GM13976 (cell line): ENCODE data around the gene ERFL.

ENCODE experiments used
- DNase-seq: peaks from one replicate; pipeline ENCODE4 v3.0.0; 2012; ENCODE audit warnings: low spot score
- in situ Hi-C: fragments of 300-500 bp; cut with MboI; formaldehyde crosslinking; loops from one replicate; pipeline ENCODE4 v1.12.0; 2022; ENCODE audit warnings: low sequenced_read_pairs, mixed read lengths, inconsistent platforms; ENCODE audit not compliant: unreplicated experiment
- TF ChIP-seq, protein P1 (sequence below): IDR thresholded peaks from 2 replicates; pipeline ENCODE4 v1.5.1; 2012; ENCODE audit warnings: borderline replicate concordance, mild to moderate bottlenecking; ENCODE audit not compliant: insufficient read depth; ENCODE audit errors: extremely low read depth, missing control alignments, control extremely low read depth

ERFL gene

DNA sequence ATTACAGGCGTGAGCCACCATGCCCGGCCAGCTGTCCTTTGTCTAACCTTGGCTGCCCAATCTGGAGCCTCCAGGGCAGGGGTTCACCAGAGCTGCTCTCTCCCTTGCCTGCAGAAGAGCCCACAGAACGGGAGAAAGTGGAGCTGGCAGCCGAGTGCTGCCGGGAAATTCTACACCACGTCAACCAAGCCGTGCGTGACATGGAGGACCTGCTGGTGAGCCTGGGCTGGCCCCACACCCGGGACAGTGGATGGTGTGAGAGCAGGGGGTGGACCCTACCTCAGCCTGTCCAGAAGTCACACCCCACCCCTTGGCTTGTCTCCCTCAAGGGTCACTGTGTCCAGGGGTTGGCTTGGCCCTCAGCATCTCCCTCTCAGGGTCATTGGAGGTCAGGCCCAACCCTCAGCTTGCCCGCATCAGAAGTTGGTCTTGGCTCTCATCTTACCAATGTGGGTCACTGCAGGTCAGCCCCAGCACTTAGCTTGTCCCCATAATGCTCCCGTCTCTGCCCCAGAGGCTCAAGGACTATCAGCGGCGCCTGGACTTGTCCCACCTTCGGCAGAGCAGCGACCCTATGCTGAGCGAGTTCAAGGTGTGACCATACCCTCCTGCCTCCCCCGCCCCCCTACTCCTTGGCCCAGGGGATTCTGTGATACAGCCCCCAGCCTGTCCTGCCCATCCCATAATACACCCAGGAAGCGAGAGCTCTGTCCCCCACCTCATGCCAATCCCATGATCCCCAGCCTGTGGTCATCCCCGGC, 24.9 kb downstream of the ERFL start:
- TF ChIP-seq, protein P1, sequence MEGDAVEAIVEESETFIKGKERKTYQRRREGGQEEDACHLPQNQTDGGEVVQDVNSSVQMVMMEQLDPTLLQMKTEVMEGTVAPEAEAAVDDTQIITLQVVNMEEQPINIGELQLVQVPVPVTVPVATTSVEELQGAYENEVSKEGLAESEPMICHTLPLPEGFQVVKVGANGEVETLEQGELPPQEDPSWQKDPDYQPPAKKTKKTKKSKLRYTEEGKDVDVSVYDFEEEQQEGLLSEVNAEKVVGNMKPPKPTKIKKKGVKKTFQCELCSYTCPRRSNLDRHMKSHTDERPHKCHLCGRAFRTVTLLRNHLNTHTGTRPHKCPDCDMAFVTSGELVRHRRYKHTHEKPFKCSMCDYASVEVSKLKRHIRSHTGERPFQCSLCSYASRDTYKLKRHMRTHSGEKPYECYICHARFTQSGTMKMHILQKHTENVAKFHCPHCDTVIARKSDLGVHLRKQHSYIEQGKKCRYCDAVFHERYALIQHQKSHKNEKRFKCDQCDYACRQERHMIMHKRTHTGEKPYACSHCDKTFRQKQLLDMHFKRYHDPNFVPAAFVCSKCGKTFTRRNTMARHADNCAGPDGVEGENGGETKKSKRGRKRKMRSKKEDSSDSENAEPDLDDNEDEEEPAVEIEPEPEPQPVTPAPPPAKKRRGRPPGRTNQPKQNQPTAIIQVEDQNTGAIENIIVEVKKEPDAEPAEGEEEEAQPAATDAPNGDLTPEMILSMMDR: no peak
- in situ Hi-C loops: no loop called here
- DNase-seq: no peak

DNA sequence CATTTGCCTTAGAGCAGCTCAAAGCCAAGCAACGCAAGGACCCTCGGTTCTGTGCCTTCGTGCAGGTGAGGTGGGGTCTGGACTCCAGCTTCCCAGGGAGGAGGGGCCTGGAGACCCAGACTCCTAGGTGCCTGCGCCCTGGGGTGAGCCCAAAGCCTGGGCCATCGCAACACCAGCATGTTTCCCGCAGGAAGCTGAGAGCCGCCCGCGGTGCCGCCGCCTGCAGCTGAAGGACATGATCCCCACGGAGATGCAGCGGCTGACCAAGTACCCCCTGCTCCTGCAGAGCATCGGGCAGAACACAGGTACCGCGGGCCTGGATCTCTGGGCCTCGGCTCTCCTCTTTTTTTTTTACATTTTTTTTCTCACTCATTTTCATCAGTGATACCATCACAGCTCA, 25.7 kb downstream of the ERFL start:
- in situ Hi-C loops: no loop called here
- TF ChIP-seq, protein P1: no peak
- DNase-seq: no peak

DNA sequence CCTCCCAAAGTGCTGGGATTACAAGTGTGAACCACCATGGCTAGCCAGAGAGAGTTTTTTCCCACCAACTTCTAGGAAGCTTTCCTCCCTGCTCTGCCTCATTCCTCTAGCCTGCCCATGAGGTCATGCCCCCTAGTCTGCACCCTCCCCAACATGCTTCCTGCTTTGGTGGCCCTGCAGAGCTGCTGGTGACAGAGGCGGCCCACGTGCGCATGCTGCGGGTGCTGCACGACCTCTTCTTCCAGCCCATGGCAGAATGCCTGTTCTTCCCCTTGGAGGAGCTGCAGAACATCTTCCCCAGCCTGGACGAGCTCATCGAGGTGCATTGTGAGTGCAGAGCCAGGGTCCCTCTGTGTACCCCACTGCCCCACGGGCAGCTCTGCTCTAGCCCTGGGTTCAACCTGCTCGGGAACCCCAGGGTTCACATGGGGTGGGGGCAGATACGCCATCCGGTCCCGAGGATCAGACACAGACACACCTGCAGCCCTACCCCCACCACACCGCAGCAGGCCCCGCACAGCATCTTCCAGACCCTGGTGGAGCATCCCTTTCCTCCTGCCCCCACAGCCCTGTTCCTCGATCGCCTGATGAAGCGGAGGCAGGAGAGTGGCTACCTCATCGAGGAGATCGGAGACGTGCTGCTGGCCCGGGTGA, 26.4 kb downstream of the ERFL start:
- TF ChIP-seq, protein P1: no peak
- in situ Hi-C loops: no loop called here
- DNase-seq: no peak

DNA sequence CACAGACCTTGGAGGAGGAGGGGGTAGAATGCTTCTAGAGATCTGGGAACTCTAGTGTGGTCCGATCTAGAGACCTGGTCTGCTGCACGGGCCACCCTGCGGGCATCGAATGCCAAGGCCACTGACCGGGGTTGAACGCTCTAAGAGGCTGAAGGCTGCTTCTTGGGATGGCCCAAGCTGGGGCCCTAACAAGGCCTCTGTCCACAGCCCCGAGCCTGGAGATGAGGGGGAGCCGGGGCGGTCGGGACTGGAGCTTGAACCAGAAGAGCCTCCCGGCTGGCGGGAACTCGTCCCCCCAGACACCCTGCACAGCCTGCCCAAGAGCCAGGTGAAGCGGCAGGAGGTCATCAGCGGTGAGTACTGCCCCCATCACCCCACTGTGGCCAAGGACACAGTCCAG, 30.0 kb downstream of the ERFL start:
- no peak for DNase-seq
- TF ChIP-seq, protein P1: no peak
- in situ Hi-C loops: no loop called here

DNA sequence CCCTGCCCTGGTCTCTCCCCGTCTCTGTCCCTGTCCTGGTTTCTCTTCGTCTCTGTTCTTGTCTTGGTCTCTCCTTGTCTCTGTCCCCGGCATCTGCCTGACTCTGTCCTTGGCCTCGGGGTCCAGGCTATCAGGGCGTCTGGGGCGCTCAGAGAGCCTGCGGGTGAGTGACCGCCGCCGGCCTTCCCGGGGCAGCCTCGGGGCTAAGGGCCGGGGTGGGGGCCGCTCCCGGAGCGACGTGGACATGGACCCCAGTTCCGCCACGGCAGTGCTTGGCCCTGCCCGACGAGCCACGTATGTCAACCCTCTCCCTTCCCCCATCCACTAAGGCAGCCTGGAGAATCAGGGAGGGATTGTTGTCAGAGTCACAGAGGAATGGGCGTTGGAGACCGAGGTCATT, 30.4 kb downstream of the ERFL start:
- in situ Hi-C loops: no loop called here
- TF ChIP-seq, protein P1: no peak
- no peak for DNase-seq

DNA sequence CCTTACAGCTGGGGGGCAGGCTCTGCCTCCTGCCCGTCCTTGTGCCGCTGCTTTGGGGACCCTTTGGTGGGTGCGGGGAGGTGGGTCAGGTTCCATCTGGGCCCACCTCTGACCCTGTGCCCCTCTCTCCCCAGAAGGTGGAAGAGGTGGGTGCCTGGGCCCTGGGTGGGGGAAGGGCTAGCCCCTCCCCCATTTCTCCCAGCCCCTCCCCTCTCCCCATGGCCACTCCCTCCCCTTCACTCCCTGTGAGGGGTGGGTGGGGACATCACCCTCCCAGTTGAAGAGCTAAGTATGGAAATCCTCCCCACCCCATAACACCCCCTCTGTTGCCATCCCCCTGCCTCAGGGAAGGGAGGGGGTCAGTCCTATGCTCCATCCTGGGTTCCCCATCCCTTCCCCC, 31.1 kb downstream of the ERFL start:
- TF ChIP-seq, protein P1: no peak
- DNase-seq: no peak
- in situ Hi-C loops: no loop called here
